Heart left ventricle (tissue), 16 donors: ENCODE data around the gene RUNX2. TPM values are rescaled to one million over a fixed set of nuclear protein-coding genes. Genes with fewer than 3 reads are reported as not detected.

Source experiments
- ATAC-seq, 4 donors: fragments of 200-7000 bp; cut with Tn5 transposase; one replicate each; pipeline ENCODE4 v1.9.1; 2020 to 2022; ENCODE audit warnings: moderate library complexity in 4 of 4, mild to moderate bottlenecking in 3 of 4, moderate number of reproducible peaks in 1 of 4
- DNase-seq, 5 donors: peaks; one replicate each; pipeline ENCODE4 v3.0.0-alpha.2; 2020
- H3K27ac ChIP-seq, 12 donors: fragments of 200-600 bp; sonication (generic) in 4 of 12; one replicate each; pipeline versions ENCODE4 v1.5.0 to v1.8.0; 2016 to 2022; ENCODE audit warnings: mild to moderate bottlenecking in 2 of 12
- H3K27me3 ChIP-seq, 9 donors: fragments of 200-600 bp; sonication (generic) in 2 of 9; one replicate each; pipeline versions ENCODE4 v1.5.1 to v1.8.0; 2016 to 2022; ENCODE audit warnings: mild to moderate bottlenecking in 3 of 9
- H3K36me3 ChIP-seq, 9 donors: fragments of 200-600 bp; sonication (generic) in 2 of 9; one replicate each; pipeline versions ENCODE4 v1.5.0 to v1.8.0; 2018 to 2022; ENCODE audit warnings: mild to moderate bottlenecking in 2 of 9
- H3K4me1 ChIP-seq, 12 donors: fragments of 200-600 bp; sonication (generic) in 4 of 12; one replicate each; pipeline versions ENCODE4 v1.5.0 to v1.8.0; 2016 to 2022; ENCODE audit warnings: mild to moderate bottlenecking in 3 of 12
- H3K4me3 ChIP-seq, 12 donors: fragments of 200-600 bp; sonication (generic) in 4 of 12; one replicate each; pipeline versions ENCODE4 v1.5.0 to v1.8.0; 2017 to 2022; ENCODE audit warnings: mild to moderate bottlenecking in 9 of 12, moderate library complexity in 4 of 12
- H3K9me3 ChIP-seq, 12 donors: fragments of 200-600 bp; sonication (generic) in 4 of 12; one replicate each; pipeline versions ENCODE4 v1.5.0 to v1.8.0; 2016 to 2022; ENCODE audit warnings: mild to moderate bottlenecking in 1 of 12
- POLR2A ChIP-seq, 2 donors: fragments of 450-650 bp; IDR thresholded peaks; one replicate each; pipeline ENCODE4 v1.6.1; 2017; ENCODE audit warnings: antibody characterized with exemption in 2 of 2, mild to moderate bottlenecking in 2 of 2, moderate library complexity in 2 of 2
- WGBS, 4 donors: extraction: QIAGEN DNeasy Blood & Tissue Kit in 2 of 4; methylation state at CpG; one replicate each; pipeline versions ENCODE4 v1.1.5 to v1.1.7; 2013 to 2018; 5-methylcytosine and 5-hydroxymethylcytosine counted together
- intact Hi-C, 10 donors: fragments of 100-400 bp; cut with DNase I; formaldehyde crosslinking; loops; one replicate each; pipeline versions ENCODE4 v1.11.1 to v1.14.2; 2022
- polyA plus RNA-seq, 2 donors: library from polyadenylated mRNA; stranded (reverse); fragments of 200-250 nt; gene quantifications; one replicate each; pipeline ENCODE4 v1.2.3, GENCODE V29; 2013
- total RNA-seq, 9 donors: library from RNA; depleted of rRNA in 2 of 9; stranded (reverse); fragments of >200 nt in 2 of 9; fragmentation: NEBNext Ultra II Directional in 3 of 9; extraction: Animal tissue kit (Norgen Biotek cat#: 25700) in 3 of 9; gene quantifications; one replicate each; pipeline versions ENCODE4 v1.1.0 to v1.2.4, GENCODE V29; 2016 to 2023
- TF ChIP-seq, protein P1 (sequence below), 12 donors: fragments of 200-600 bp; sonication (generic) in 4 of 12; IDR thresholded peaks; one replicate each; pipeline versions ENCODE4 v1.5.0 to v1.8.0; 2018 to 2022; ENCODE audit warnings: antibody characterized with exemption in 12 of 12, mild to moderate bottlenecking in 5 of 12
- donor health status: ischemic (EF 13 %, LVEDD 7.1; RV severe dilation, severe dysfunction).
- donor health status: healthy with polysubstance abuse.
- donor health status: DM: no; HTN: yes; CAD: no.
- donor health status: DM: no; HTN: no; CAD: no.
- donor health status: ischemic (EF 25% LVEDD 6.9; RV normal size, moderate dysfunction).
- donor health status: ischemic (EF 25% LVEDD 5.7; RV mildly dilated, moderate dysfunction).
- donor health status: healthy.
- donor health status: DM: yes; HTN: yes; CAD: no.
- donor health status: ischemic (EF 35%, LVEDD 5.7; RV mildly dilated, moderate dysfunction).
- donor health status: nonischemic (EF 11% LVEDD 7.7; RV severe dilation, severe dysfunction).
- donor health status: DM: yes; HTN: yes; CAD: no.
- donor health status: PGD.
- donor health status: ischemic (EF 29% LVEDD 5.4; RV normal size, mild dysfunction).
- donor health status: nonischemic (EF 23%, LVEDD 6.1; RV moderate dilation, normal function).

The RUNX2 gene
- total and polyA plus RNA-seq, 11 donors, result 0.37 to 3.1 (median 2.0) TPM

DNA sequence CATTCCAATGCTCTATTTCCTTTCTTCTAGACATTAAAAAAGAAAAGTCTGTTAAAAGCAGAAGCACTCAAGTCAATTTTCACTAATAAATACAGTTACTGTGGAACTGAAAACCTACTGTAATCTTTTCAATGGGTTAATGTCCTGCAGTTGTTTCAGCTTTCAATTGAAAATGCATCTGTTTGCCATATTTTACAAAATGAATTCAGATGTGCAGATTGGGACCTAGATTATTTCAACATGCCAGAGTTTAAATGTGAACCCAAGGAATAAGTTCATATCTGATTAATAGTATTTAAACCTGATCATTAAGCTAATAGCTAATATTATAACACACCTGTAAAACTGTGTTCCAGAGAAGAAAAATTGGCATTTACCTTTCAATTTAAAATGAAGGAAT is 39.9 kb downstream of the RUNX2 start:
- Histone ChIP-seq H3K4me1 (no peaks in the 10 kb centered on the region), H3K36me3 (no peaks in the 10 kb centered on the region), H3K27ac (no peak overlapping the region), H3K4me3 (no peak overlapping the region), H3K27me3 (no peaks in the 10 kb centered on the region), H3K9me3 (no peaks in the 10 kb centered on the region)
- no peak for ATAC-seq
- intact Hi-C loops, result no loop called here
- TF ChIP-seq POLR2A (IDR thresholded peaks at IDR 0.05), result no peak
- TF ChIP-seq, protein P1, sequence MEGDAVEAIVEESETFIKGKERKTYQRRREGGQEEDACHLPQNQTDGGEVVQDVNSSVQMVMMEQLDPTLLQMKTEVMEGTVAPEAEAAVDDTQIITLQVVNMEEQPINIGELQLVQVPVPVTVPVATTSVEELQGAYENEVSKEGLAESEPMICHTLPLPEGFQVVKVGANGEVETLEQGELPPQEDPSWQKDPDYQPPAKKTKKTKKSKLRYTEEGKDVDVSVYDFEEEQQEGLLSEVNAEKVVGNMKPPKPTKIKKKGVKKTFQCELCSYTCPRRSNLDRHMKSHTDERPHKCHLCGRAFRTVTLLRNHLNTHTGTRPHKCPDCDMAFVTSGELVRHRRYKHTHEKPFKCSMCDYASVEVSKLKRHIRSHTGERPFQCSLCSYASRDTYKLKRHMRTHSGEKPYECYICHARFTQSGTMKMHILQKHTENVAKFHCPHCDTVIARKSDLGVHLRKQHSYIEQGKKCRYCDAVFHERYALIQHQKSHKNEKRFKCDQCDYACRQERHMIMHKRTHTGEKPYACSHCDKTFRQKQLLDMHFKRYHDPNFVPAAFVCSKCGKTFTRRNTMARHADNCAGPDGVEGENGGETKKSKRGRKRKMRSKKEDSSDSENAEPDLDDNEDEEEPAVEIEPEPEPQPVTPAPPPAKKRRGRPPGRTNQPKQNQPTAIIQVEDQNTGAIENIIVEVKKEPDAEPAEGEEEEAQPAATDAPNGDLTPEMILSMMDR (IDR thresholded peaks at IDR 0.05), result no peak
- no peak for DNase-seq

DNA sequence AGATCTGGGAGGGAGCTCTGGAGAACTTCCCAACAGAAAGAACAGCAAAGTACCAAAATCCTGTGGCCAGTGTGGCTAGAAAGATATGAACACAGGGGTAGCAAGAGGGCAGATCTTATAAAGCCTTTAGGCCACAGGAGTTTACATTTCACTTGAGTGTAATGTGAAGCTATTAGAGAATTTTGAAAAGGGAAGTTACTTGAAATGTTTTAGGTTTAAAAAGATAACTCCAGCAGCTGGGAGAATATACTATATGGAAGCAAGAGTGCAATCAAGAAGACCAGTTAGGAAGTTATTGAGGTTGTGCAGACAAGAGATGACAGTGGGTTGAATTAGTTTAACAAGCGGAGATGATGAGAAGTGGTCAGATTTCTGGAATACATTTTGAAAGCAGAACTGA is 41.7 kb downstream of the RUNX2 start:
- no peak overlapping the region for H3K27ac ChIP-seq
- no peaks in the 10 kb centered on the region for H3K4me1 ChIP-seq
- no peak for TF ChIP-seq POLR2A (IDR thresholded peaks at IDR 0.05)
- TF ChIP-seq, protein P1 (IDR thresholded peaks at IDR 0.05), result no peak
- DNase-seq (no peak), ATAC-seq (no peak)
- no peaks in the 10 kb centered on the region for H3K27me3 ChIP-seq
- no peaks in the 10 kb centered on the region for H3K9me3 ChIP-seq
- no peak overlapping the region for H3K4me3 ChIP-seq
- H3K36me3 ChIP-seq, result no peaks in the 10 kb centered on the region
- intact Hi-C loops, result no loop called here
- WGBS, 4 donors, result 85 to 95% (median 92%) methylated on average over 1 of the region's 1 CpG

DNA sequence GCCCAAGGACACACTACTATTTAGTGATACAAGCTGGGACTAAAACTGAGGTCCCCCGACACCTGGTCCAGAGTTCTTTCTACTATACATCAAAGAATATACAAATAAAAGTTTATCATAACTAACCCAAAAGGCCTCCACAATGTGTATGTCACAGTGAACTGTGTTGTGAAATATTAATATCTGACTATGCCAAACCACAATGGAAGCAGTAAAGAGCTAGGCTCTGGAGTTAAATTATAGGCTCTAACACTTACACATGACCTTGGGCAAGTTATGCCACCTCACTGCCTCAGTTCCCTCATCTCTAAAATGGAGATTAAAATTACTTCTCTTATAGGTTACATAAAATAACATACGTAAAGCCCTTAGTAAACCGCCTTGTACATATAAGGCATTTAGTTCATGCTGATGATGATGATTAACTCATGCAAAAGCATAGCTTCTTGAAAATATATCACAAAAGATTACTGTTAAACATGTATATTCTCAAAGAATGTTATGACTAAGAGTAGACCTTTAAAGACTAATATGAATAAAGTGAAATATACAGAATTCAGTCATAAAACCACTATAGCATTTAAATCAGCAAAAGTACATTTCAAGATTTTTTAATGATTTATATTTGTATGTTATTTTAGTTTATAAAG is 43.9 kb downstream of the RUNX2 start:
- Histone ChIP-seq H3K4me1 (peaks cover 0 to 11% (median 9%) of the 10 kb centered on the region in 12 donors), H3K4me3 (no peak overlapping the region), H3K27me3 (no peaks in the 10 kb centered on the region), H3K27ac (no peak overlapping the region), H3K36me3 (no peaks in the 10 kb centered on the region), H3K9me3 (no peaks in the 10 kb centered on the region)
- 96 to 99% (median 97%) methylated on average over 3 of the region's 3 CpGs for WGBS, 4 donors
- ATAC-seq (no peak), DNase-seq (no peak)
- no peak for TF ChIP-seq POLR2A (IDR thresholded peaks at IDR 0.05)
- TF ChIP-seq, protein P1 (IDR thresholded peaks at IDR 0.05), result no peak
- intact Hi-C loops, result no loop called here

DNA sequence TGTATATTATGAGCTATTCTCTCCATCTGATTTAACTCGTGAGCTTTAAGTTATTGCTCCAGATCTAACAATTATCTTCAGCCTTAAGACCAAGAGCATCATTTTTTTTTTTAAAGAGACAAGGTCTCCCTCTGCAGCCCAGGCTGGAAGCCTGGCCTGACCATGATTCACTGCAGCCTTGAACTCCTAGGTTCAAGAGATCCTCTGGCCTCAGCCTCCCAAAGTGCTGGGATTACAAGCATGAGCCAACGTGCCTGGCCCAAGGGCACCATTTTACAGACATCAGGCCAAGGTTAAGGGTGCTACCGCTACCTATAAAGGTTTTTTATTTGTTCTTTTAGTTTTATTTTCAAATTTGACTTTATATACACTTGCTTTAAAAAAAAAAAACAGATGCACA is 47.3 kb downstream of the RUNX2 start:
- DNase-seq (no peak), ATAC-seq (no peak)
- H3K36me3 ChIP-seq, result no peaks in the 10 kb centered on the region
- H3K9me3 ChIP-seq, result no peaks in the 10 kb centered on the region
- TF ChIP-seq, protein P1 (IDR thresholded peaks at IDR 0.05), result no peak
- TF ChIP-seq POLR2A (IDR thresholded peaks at IDR 0.05), result no peak
- H3K4me1 ChIP-seq, result peaks cover 0 to 23% (median 13%) of the 10 kb centered on the region in 12 donors
- no peaks in the 10 kb centered on the region for H3K27me3 ChIP-seq
- H3K27ac ChIP-seq, result no peak overlapping the region
- WGBS, 4 donors, result 80 to 91% (median 85%) methylated on average over 3 of the region's 3 CpGs
- H3K4me3 ChIP-seq, result no peak overlapping the region
- intact Hi-C loops, result loop anchor here in 2 of 10 donors (5.0 kb wide), 1 partner anchor 47 kb away; no protein-coding TSS in a partner anchor
